ENCODE data around the gene FNIP1.

FNIP1 gene

GRCh38 chr5:131709043-131709442 lies 87.8 kb downstream of the FNIP1 start:
- CTCF ChIA-PET, result no interaction called here
- DNase-seq (ENCODE audit: extremely low spot score), result no peak
- POLR2A ChIA-PET, result no interaction called here

GRCh38 chr5:131706281-131706680 lies 90.5 kb downstream of the FNIP1 start:
- ChIA-PET CTCF (no interaction called here), POLR2A (no interaction called here)
- TF ChIP-seq SUZ12 (IDR thresholded peaks at IDR 0.05) (no peak), BHLHE40 (IDR thresholded peaks at IDR 0.05; ENCODE audit: borderline replicate concordance) (no peak), NFRKB (IDR thresholded peaks at IDR 0.05) (no peak), TARDBP (IDR thresholded peaks at IDR 0.05) (no peak), CTBP1 (IDR thresholded peaks at IDR 0.05; ENCODE audit: borderline replicate concordance) (no peak), ELF4 (IDR thresholded peaks at IDR 0.05) (no peak), SP1 (IDR thresholded peaks at IDR 0.05) (no peak), HDGF (IDR thresholded peaks at IDR 0.05; ENCODE audit: borderline replicate concordance) (no peak), ZNF384 (IDR thresholded peaks at IDR 0.05) (no peak), PKNOX1 (IDR thresholded peaks at IDR 0.05) (no peak), FOXA1 (IDR thresholded peaks at IDR 0.05) (no peak), LEF1 (IDR thresholded peaks at IDR 0.05; ENCODE audit: borderline replicate concordance) (no peak), L3MBTL2 (conservative IDR thresholded peaks at IDR 0.05) (no peak), ARNT (IDR thresholded peaks at IDR 0.05) (no peak), FOXK2 (IDR thresholded peaks at IDR 0.05) (no peak), FOXM1 (IDR thresholded peaks at IDR 0.05; ENCODE audit: borderline replicate concordance) (no peak)
- DNase-seq (ENCODE audit: extremely low spot score), result no peak

More at GRCh38 chr5:131709043-131709442, 87.8 kb downstream of the FNIP1 start:
- TF ChIP-seq L3MBTL2 (conservative IDR thresholded peaks at IDR 0.05) (no peak), BHLHE40 (IDR thresholded peaks at IDR 0.05; ENCODE audit: borderline replicate concordance) (no peak), FOXK2 (IDR thresholded peaks at IDR 0.05) (no peak), ARNT (IDR thresholded peaks at IDR 0.05) (no peak), ZNF384 (IDR thresholded peaks at IDR 0.05) (no peak), LEF1 (IDR thresholded peaks at IDR 0.05; ENCODE audit: borderline replicate concordance) (no peak), NFRKB (IDR thresholded peaks at IDR 0.05) (no peak), ELF4 (IDR thresholded peaks at IDR 0.05) (no peak)

GRCh38 chr5:131694926-131695325 lies 101.9 kb downstream of the FNIP1 start:
- CTCF ChIA-PET, result no interaction called here
- DNase-seq (ENCODE audit: extremely low spot score), result no peak
- POLR2A ChIA-PET, result no interaction called here
- no peak for TF ChIP-seq ARNT (IDR thresholded peaks at IDR 0.05)
- TF ChIP-seq SUZ12 (IDR thresholded peaks at IDR 0.05), result no peak
- no peak for TF ChIP-seq ELF4 (IDR thresholded peaks at IDR 0.05)
- no peak for TF ChIP-seq NFRKB (IDR thresholded peaks at IDR 0.05)
- no peak for TF ChIP-seq SP1 (IDR thresholded peaks at IDR 0.05)
- TF ChIP-seq BHLHE40 (IDR thresholded peaks at IDR 0.05; ENCODE audit: borderline replicate concordance), result no peak
- TF ChIP-seq FOXM1 (IDR thresholded peaks at IDR 0.05; ENCODE audit: borderline replicate concordance), result no peak
- no peak for TF ChIP-seq PKNOX1 (IDR thresholded peaks at IDR 0.05)
- TF ChIP-seq ZNF384 (IDR thresholded peaks at IDR 0.05), result no peak
- no peak for TF ChIP-seq CTBP1 (IDR thresholded peaks at IDR 0.05; ENCODE audit: borderline replicate concordance)

GRCh38 chr5:131693894-131694293 lies 102.9 kb downstream of the FNIP1 start:
- POLR2A ChIA-PET, result no interaction called here
- CTCF ChIA-PET, result no interaction called here
- no peak for TF ChIP-seq SUZ12 (IDR thresholded peaks at IDR 0.05)
- TF ChIP-seq ZNF384 (IDR thresholded peaks at IDR 0.05), result no peak
- DNase-seq (ENCODE audit: extremely low spot score), result no peak

GRCh38 chr5:131685516-131686171 lies 111.2 kb downstream of the FNIP1 start:
- TF ChIP-seq FOXM1 (IDR thresholded peaks at IDR 0.05; ENCODE audit: borderline replicate concordance) (no peak), ARNT (IDR thresholded peaks at IDR 0.05) (no peak), HDGF (IDR thresholded peaks at IDR 0.05; ENCODE audit: borderline replicate concordance) (no peak)
- DNase-seq (ENCODE audit: extremely low spot score), result no peak
- ChIA-PET POLR2A (no interaction called here), CTCF (interaction anchor here (0.6 kb wide), 1 partner anchor 112 kb away, joined by 3 read pairs; no protein-coding TSS in a partner anchor)

GRCh38 chr5:131684595-131684994 lies 112.2 kb downstream of the FNIP1 start:
- TF ChIP-seq ELF4 (IDR thresholded peaks at IDR 0.05) (no peak), FOXK2 (IDR thresholded peaks at IDR 0.05) (no peak), LEF1 (IDR thresholded peaks at IDR 0.05; ENCODE audit: borderline replicate concordance) (no peak), BHLHE40 (IDR thresholded peaks at IDR 0.05; ENCODE audit: borderline replicate concordance) (no peak)
- CTCF ChIA-PET, result no interaction called here
- DNase-seq (ENCODE audit: extremely low spot score), result no peak
- POLR2A ChIA-PET, result no interaction called here

GRCh38 chr5:131684051-131684450 lies 112.8 kb downstream of the FNIP1 start:
- no peak for DNase-seq (ENCODE audit: extremely low spot score)
- CTCF ChIA-PET, result no interaction called here
- POLR2A ChIA-PET, result no interaction called here
- no peak for TF ChIP-seq HDGF (IDR thresholded peaks at IDR 0.05; ENCODE audit: borderline replicate concordance)

- CTCF ChIA-PET, result no interaction called here
- POLR2A ChIA-PET, result no interaction called here
- DNase-seq (ENCODE audit: extremely low spot score), result no peak
- TF ChIP-seq SUZ12 (IDR thresholded peaks at IDR 0.05), result no peak
- TF ChIP-seq PKNOX1 (IDR thresholded peaks at IDR 0.05), result no peak
- TF ChIP-seq FOXK2 (IDR thresholded peaks at IDR 0.05), result no peak
- no peak for TF ChIP-seq CTBP1 (IDR thresholded peaks at IDR 0.05; ENCODE audit: borderline replicate concordance)
- TF ChIP-seq NFRKB (IDR thresholded peaks at IDR 0.05), result no peak
- TF ChIP-seq FOXA1 (IDR thresholded peaks at IDR 0.05), result no peak
These were observed 114.0 kb downstream of the FNIP1 start for GRCh38 chr5:131682826-131683225.

Measured in HEK293T (cell line).